Temporal lobe (tissue), 2 donors: ENCODE results near the gene GRIA2. TPM values are rescaled to one million over a fixed set of nuclear protein-coding genes. Genes with fewer than 3 reads are reported as not detected.

ENCODE experiments used
- small RNA-seq: library from RNA; depleted of rRNA; stranded (forward); fragments of <200 nt; gene quantifications from one replicate; pipeline ENCODE3, GENCODE V24; 2014; ENCODE audit warnings: low replicate concordance
- total RNA-seq: library from RNA; depleted of rRNA; stranded (reverse); fragments of >200 nt; gene quantifications from one replicate; pipeline ENCODE4 v1.2.3, GENCODE V29; 2014

GRIA2 gene
- total RNA-seq, 1 donor from 2014 or later = 264 TPM

Small RNA genes lying within 50 kb of the gene (small RNA-seq; reads per million reads assigned to genes)
- not detected for gene RNU6-582P

Other genes with a start within 250 kb of the GRIA2 start
- gene PDGFC, start 248.9 kb upstream of the GRIA2 start, total RNA-seq = 23.4 TPM
- gene GLRB, start 144.6 kb upstream of the GRIA2 start, total RNA-seq = 25.6 TPM